Central memory CD8-positive, alpha-beta T cell (primary cell): ENCODE data around the gene RUNX2.

Experiments
- ATAC-seq: fragments of 150-1000 bp; cut with Tn5 transposase; replicated peaks from 2 replicates; pipeline ENCODE4 v1.10.0; 2022; ENCODE audit warnings: mild to moderate bottlenecking, moderate FRiP score, moderate number of reproducible peaks; ENCODE audit not compliant: poor library complexity, severe bottlenecking; ENCODE audit errors: extremely low read depth
- DNase-seq, 2 donors: peaks; one replicate each; pipeline ENCODE4 v3.0.0; 2021; ENCODE audit warnings: low spot score in 2 of 2
- H3K27ac Mint-ChIP-seq: one replicate; pipeline ENCODE4 v1.8.0; 2022; ENCODE audit warnings: low read depth, mild to moderate bottlenecking, moderate library complexity, mixed read lengths
- H3K27me3 Mint-ChIP-seq: one replicate; pipeline ENCODE4 v1.8.0; 2022; ENCODE audit warnings: mixed read lengths
- H3K36me3 Mint-ChIP-seq: one replicate; pipeline ENCODE4 v1.8.0; 2022; ENCODE audit warnings: mild to moderate bottlenecking, moderate library complexity, mixed read lengths; ENCODE audit not compliant: insufficient read depth
- H3K4me1 Mint-ChIP-seq: one replicate; pipeline ENCODE4 v1.8.0; 2022; ENCODE audit warnings: mixed read lengths
- H3K4me3 Mint-ChIP-seq: one replicate; pipeline ENCODE4 v1.8.0; 2022; ENCODE audit warnings: mild to moderate bottlenecking, moderate library complexity, mixed read lengths
- H3K9me3 Mint-ChIP-seq: one replicate; pipeline ENCODE4 v1.8.0; 2022; ENCODE audit warnings: mixed read lengths

The RUNX2 gene

DNA sequence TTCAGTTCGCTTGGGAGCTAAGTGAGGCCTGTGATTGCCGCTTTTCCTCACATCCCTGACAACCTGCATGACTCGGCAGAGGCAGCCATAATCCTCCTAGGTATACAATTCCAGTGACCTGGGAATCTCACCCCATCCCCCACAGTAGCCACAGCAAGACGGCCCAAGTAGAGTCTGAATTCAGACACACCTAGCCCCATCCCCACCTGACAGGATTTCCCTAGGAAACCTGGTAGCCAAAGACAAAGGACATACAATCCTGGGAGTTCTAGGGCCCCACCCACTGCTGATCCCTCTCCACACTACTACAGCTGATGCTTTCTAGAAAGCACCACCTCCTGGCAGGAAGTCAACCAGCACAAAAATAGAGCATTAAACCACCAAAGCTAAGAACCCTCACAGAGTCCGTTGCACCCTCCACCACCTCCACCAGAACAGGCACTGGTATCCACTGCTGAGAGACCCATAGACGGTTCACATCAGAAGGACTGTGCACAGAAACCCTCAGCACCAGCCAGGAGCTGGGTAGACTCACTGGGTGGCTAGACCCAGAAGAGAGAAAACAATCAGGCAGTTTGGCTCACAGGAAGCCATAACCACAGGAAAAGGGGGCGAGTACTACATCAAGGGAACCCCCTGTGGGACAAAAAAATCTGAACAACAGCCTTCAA is 17.9 kb upstream of the RUNX2 start:
- Mint-ChIP-seq H3K27ac (peak overlapping the region; percentile 3), H3K4me3 (peak overlapping the region; percentile 55), H3K4me1 (peaks cover 34% of the 10 kb centered on the region), H3K36me3 (no peaks in the 10 kb centered on the region), H3K9me3 (no peaks in the 10 kb centered on the region), H3K27me3 (no peaks in the 10 kb centered on the region)
- peak; percentile 71 for ATAC-seq
- peak in 1 of 2 donors; percentile 16 for DNase-seq

- DNase-seq (no peak), ATAC-seq (no peak)
- no peaks in the 10 kb centered on the region for H3K36me3 Mint-ChIP-seq
- H3K27ac Mint-ChIP-seq: no peak overlapping the region
- H3K4me3 Mint-ChIP-seq: no peak overlapping the region
- no peaks in the 10 kb centered on the region for H3K9me3 Mint-ChIP-seq
- peaks cover 29% of the 10 kb centered on the region for H3K4me1 Mint-ChIP-seq
- no peaks in the 10 kb centered on the region for H3K27me3 Mint-ChIP-seq
Observed at GRCh38 chr6:45314146-45314545, 14.0 kb upstream of the RUNX2 start.

GRCh38 chr6:45320349-45320748 is 7.8 kb upstream of the RUNX2 start:
- H3K4me3 Mint-ChIP-seq: no peak overlapping the region
- DNase-seq: no peak
- no peak overlapping the region for H3K27ac Mint-ChIP-seq

GRCh38 chr6:45323656-45324224 is 4.4 kb upstream of the RUNX2 start:
- H3K27ac Mint-ChIP-seq: no peak overlapping the region
- ATAC-seq: no peak

More at GRCh38 chr6:45320349-45320748, 7.8 kb upstream of the RUNX2 start:
- Mint-ChIP-seq H3K36me3 (peaks cover 2% of the 10 kb centered on the region), H3K27me3 (no peaks in the 10 kb centered on the region), H3K4me1 (peaks cover 16% of the 10 kb centered on the region), H3K9me3 (no peaks in the 10 kb centered on the region)
- ATAC-seq: no peak

GRCh38 chr6:45326698-45327417 is 1.3 kb upstream of the RUNX2 start:
- Mint-ChIP-seq H3K27me3 (no peaks in the 10 kb centered on the region), H3K27ac (no peak overlapping the region), H3K9me3 (no peaks in the 10 kb centered on the region), H3K4me3 (no peak overlapping the region), H3K4me1 (peaks cover 22% of the 10 kb centered on the region), H3K36me3 (peaks cover 2% of the 10 kb centered on the region)
- DNase-seq: no peak
- ATAC-seq: no peak

More at GRCh38 chr6:45323656-45324224, 4.4 kb upstream of the RUNX2 start:
- Mint-ChIP-seq H3K9me3 (no peaks in the 10 kb centered on the region), H3K27me3 (no peaks in the 10 kb centered on the region), H3K4me1 (peaks cover 22% of the 10 kb centered on the region), H3K4me3 (peak overlapping the region; percentile 8), H3K36me3 (peaks cover 4% of the 10 kb centered on the region)
- DNase-seq: no peak

DNA sequence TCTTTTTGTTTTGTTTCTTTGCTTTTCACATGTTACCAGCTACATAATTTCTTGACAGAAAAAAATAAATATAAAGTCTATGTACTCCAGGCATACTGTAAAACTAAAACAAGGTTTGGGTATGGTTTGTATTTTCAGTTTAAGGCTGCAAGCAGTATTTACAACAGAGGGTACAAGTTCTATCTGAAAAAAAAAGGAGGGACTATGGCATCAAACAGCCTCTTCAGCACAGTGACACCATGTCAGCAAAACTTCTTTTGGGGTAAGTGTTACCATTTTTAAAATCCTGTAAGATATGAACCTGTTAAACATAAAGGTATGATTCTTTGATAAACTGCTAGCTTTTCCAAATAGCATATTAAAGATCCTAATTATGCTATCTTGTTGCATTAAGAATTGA is 393 bp downstream of the RUNX2 start:
- Mint-ChIP-seq H3K36me3 (peaks cover 2% of the 10 kb centered on the region), H3K4me1 (peaks cover 17% of the 10 kb centered on the region), H3K9me3 (no peaks in the 10 kb centered on the region), H3K4me3 (peak overlapping the region; percentile 8), H3K27me3 (no peaks in the 10 kb centered on the region), H3K27ac (no peak overlapping the region)
- DNase-seq: no peak
- ATAC-seq: no peak

DNA sequence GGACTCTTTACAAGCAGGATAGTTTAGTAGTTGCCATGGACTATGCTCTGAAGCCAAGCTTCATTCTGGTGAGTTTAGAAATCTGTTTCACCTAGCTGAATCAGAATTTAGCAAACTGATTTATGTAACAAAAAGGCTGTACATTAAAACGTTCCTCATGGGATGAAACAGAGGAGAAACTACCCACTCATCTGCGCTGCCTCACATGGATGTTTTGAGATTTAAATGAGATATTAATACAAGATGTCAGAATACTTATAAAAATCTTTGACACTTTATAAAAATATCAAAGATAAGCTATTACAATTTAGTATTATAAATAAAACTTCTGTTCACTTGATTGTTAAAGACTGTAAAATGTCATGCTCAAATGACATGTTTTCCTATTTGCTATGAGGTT is 16.8 kb downstream of the RUNX2 start:
- DNase-seq (no peak), ATAC-seq (no peak)
- Mint-ChIP-seq H3K9me3 (no peaks in the 10 kb centered on the region), H3K4me3 (no peak overlapping the region), H3K36me3 (no peaks in the 10 kb centered on the region), H3K27me3 (no peaks in the 10 kb centered on the region), H3K4me1 (no peaks in the 10 kb centered on the region), H3K27ac (no peak overlapping the region)

DNA sequence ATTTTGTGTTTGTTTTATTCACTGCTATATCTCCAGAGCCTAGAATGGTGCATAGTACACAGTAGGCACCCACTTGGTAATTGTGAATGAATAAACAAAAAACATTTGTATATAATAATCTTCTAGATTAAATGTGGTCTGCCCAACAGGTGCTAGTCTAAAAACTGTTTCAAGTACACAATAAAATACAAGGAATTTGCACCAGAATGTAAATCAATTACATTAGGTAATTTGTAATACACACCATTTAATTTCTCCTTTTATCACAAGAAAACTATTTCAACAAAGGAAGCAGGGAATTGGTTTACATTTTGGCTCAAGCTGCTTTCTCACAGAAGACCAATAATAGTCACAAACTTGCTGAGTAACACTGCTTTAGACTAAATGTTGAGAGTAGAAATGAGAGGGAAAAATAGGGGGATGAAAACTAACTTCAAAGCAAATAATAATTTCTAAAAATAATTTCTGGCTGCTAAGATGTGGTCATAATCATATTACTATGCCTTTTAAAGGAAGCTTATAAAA is 22.1 kb downstream of the RUNX2 start:
- DNase-seq (no peak), ATAC-seq (no peak)
- Mint-ChIP-seq H3K27ac (no peak overlapping the region), H3K4me3 (no peak overlapping the region), H3K36me3 (no peaks in the 10 kb centered on the region), H3K9me3 (no peaks in the 10 kb centered on the region), H3K27me3 (no peaks in the 10 kb centered on the region), H3K4me1 (no peaks in the 10 kb centered on the region)

- ATAC-seq: no peak
- no peak overlapping the region for H3K4me3 Mint-ChIP-seq
- DNase-seq: no peak
Observed at GRCh38 chr6:45351076-45351475, 22.9 kb downstream of the RUNX2 start.

DNA sequence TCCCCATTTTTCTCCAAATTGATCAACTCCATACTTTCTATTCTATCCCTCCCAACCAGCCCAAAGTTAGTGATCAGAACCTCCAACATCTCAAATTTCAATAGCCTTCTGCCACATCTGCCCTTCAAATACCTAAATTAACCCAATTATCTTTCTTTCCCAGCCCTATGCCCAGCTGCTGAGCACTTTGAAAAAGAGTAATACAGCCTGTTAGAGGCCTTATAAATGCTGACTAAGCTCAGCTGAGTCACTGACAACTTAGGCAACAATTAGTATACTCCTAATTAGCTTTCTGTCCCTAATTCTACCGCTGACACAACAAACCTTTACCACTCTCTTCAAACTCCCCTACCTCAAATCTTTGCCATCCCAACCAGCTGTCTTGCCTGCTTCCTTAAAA is 23.5 kb downstream of the RUNX2 start:
- H3K4me3 Mint-ChIP-seq: no peak overlapping the region
- H3K27me3 Mint-ChIP-seq: no peaks in the 10 kb centered on the region
- no peaks in the 10 kb centered on the region for H3K9me3 Mint-ChIP-seq
- ATAC-seq: no peak
- H3K36me3 Mint-ChIP-seq: no peaks in the 10 kb centered on the region
- H3K4me1 Mint-ChIP-seq: no peaks in the 10 kb centered on the region
- no peak for DNase-seq
- H3K27ac Mint-ChIP-seq: no peak overlapping the region

More at GRCh38 chr6:45351076-45351475, 22.9 kb downstream of the RUNX2 start:
- Mint-ChIP-seq H3K36me3 (no peaks in the 10 kb centered on the region), H3K9me3 (no peaks in the 10 kb centered on the region), H3K27me3 (no peaks in the 10 kb centered on the region), H3K27ac (no peak overlapping the region), H3K4me1 (no peaks in the 10 kb centered on the region)

- no peak for ATAC-seq
- Mint-ChIP-seq H3K27me3 (no peaks in the 10 kb centered on the region), H3K4me1 (no peaks in the 10 kb centered on the region), H3K9me3 (no peaks in the 10 kb centered on the region), H3K27ac (no peak overlapping the region), H3K4me3 (no peak overlapping the region), H3K36me3 (no peaks in the 10 kb centered on the region)
- DNase-seq: no peak
Observed at GRCh38 chr6:45353654-45354053, 25.5 kb downstream of the RUNX2 start.

- Mint-ChIP-seq H3K4me1 (no peaks in the 10 kb centered on the region), H3K36me3 (peaks cover 2% of the 10 kb centered on the region), H3K27me3 (no peaks in the 10 kb centered on the region), H3K4me3 (no peak overlapping the region), H3K9me3 (no peaks in the 10 kb centered on the region), H3K27ac (no peak overlapping the region)
- DNase-seq (no peak), ATAC-seq (no peak)
Observed at GRCh38 chr6:45364466-45364865, 36.3 kb downstream of the RUNX2 start.

- Mint-ChIP-seq H3K27me3 (no peaks in the 10 kb centered on the region), H3K27ac (no peak overlapping the region), H3K4me1 (no peaks in the 10 kb centered on the region), H3K4me3 (no peak overlapping the region), H3K36me3 (peaks cover 2% of the 10 kb centered on the region), H3K9me3 (no peaks in the 10 kb centered on the region)
- ATAC-seq (no peak), DNase-seq (no peak)
Observed at GRCh38 chr6:45365036-45365435, 36.9 kb downstream of the RUNX2 start.
